HG02759 (cell line): ENCODE data around the gene ADAMTS3.

Experiments used
- ATAC-seq: cut with Tn5 transposase; IDR thresholded peaks from one replicate; pipeline ENCODE4 v1.9.1; 2021; ENCODE audit warnings: mild to moderate bottlenecking, moderate library complexity; ENCODE audit not compliant: unreplicated experiment

The ADAMTS3 gene

GRCh38 chr4:72358483-72358882 lies 210.5 kb downstream of the ADAMTS3 start:
- ATAC-seq: no peak

DNA sequence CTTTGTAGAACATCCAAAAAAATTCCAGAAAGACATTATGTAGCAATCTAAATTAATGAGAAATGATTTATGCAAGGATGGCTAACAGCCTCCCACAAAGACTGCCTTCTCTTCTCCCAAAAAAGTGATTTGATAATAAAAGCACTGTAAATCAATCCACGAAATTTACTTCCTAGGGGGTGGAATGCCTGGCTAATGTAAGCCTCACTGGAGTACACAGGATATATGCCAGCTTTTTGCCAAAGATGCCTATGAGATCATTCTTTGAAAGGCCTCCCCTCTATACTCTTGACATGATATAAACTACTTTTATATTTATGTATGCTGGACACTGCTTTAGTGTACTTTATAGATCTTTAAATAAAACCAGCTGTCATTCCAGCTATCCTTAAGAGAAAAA lies 211.1 kb downstream of the ADAMTS3 start:
- ATAC-seq: no peak

- ATAC-seq: no peak
Observed at GRCh38 chr4:72352711-72353110, 216.3 kb downstream of the ADAMTS3 start.

DNA sequence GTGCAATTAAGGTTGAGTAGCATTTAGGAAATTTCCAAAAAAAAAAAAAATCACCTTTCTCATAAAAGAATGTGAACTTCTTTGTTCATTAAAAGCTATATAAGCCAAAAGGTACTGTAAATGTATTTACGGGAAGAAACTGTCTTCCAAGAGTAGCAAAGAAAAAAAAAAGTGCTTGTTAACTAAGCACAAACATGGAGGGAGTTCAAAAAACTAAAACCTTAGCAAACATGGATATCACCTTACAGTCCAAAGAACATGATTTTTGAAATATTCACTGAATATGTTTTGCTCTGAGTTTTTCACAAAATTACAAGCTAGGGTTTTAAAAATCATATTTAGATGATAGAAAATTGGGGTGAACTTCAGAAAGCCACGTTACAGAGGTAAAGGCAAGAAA lies 217.5 kb downstream of the ADAMTS3 start:
- ATAC-seq: no peak

DNA sequence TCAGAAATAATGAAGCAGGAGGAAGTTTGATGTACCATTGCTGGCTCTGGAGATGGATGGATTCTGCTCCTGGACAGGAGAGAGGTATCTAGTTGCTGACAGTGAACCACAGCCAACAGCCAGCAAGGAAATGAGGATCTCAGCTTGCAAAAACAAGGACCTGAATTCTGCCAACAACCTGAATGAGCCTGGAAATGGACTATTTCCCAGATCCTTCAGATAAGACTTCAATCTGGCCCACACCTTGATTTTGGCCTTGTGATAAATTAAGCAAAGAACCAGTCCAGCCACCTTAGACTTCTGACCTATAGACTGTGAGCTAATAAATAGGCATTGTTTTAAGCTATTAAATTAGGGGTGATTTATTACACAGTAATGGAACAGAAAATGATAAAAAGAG lies 220.3 kb downstream of the ADAMTS3 start:
- no peak for ATAC-seq

DNA sequence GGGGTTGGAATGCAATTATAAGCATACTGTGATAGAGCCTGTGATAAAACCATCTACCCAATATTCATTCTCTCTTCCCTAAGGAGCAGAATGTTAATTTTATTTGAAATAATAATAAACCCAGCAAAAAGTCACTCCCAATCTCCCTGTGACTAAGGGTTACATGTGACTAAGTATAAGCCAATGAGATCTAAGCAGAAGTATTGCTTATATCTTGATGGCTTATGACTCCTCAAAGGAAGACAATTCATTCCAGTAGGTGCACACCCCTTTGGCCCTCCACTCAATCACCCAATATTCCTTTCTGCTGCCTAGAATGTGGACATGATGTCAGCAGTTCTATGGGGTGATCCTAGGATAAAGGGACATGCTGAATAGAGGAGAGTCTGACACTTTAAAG lies 224.6 kb downstream of the ADAMTS3 start:
- ATAC-seq: no peak

GRCh38 chr4:72341432-72341820 lies 227.6 kb downstream of the ADAMTS3 start:
- no peak for ATAC-seq

GRCh38 chr4:72340803-72341431 lies 228.1 kb downstream of the ADAMTS3 start:
- ATAC-seq: no peak

- no peak for ATAC-seq
Observed at GRCh38 chr4:72338060-72338459, 231.0 kb downstream of the ADAMTS3 start.

DNA sequence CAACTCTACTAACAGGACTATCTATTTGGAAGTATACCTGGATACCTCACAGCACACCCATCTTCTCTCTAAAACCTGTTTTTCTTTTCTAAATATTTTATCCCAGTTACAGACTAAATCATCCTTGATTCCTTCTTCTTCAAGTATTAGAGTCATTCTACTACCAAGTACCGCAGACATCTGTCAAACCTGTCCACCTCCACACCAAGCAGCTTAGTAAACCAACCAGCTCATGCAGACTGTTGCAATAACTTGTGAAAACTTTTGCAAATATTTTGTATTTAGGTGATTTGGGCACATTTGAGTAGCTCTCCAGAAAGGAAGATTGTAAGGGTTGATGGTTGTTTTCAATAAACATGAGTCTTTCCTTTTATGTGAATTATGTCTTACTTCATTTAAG lies 238.6 kb downstream of the ADAMTS3 start:
- ATAC-seq: no peak

DNA sequence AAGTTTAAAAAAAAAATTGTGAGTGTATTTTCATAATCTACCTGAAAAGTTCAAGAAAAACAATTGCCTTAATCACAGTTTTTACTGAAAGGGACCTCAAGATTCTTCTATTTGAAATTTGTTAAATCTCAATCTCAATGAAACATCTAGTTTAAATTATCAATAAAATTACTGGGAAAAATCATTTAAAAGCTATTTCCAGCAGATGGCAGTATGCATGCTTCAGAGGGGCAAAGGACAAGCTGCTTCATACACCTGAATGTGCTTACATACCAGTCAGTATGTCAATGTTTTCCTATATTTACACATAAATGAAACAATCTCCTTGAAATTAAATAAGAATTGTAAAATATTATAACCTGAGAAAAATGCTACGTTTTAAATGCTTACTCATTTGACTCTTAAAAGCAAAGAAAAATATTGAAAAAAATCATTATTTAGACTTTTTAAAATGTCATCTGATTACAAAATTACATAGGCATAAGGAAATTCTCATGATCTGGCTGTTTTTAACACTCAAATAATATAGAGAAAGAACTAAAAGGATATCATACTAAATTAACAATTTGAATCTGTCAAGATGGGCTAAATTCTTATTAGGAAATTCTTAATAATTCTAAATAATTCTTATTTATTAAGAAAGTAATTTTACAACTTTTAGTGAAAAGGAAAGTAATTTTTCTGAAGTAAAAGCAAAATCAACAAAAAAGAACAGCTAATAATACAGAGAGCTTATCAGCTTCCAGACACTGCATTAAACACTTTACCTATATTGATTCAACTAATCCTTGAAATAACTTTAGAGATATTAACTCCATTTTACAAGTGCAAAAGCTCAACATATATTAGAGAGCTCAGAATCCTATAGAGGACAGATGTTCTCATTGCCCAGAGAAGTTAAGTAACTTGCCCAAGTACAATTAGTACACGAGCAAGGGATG lies 242.1 kb downstream of the ADAMTS3 start:
- ATAC-seq: no peak

DNA sequence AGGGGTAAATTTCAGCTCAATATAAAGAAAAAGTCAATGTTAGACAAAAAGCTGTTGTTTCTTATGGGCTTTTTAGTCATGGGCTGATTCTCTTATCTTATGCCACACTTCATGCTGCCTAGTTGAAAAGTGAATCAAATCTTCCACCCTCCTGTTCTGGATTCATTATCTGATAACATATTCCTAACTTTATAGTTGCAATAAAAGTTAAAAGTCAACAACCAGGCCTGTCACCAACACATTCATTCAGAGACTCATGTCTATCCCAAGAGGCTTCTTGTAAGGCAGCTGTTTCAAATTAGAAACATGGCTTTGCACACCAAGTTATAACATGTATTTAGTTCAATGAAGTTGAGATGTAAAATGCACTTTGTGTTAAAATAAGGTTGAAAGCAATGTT lies 243.8 kb downstream of the ADAMTS3 start:
- ATAC-seq: no peak

DNA sequence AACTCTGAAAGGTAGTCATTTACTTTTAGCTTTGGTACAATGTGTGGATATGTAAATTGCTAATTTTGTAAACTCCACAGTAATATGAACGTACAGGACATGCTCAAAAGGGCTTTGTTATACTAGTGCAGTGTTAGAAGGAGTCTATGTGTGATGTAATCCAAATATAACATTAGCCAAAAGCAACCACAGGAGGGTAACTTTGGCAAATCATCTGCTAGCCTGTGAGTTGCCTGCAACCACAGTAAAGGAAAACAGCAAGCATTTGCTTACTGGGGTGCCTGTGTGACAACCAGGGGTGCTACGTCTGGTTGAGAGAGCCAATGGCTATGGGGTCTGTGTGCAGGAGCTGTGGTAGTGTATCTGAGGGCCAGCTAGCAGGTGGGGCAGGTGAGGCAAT lies 245.8 kb downstream of the ADAMTS3 start:
- ATAC-seq: peak; percentile 42

DNA sequence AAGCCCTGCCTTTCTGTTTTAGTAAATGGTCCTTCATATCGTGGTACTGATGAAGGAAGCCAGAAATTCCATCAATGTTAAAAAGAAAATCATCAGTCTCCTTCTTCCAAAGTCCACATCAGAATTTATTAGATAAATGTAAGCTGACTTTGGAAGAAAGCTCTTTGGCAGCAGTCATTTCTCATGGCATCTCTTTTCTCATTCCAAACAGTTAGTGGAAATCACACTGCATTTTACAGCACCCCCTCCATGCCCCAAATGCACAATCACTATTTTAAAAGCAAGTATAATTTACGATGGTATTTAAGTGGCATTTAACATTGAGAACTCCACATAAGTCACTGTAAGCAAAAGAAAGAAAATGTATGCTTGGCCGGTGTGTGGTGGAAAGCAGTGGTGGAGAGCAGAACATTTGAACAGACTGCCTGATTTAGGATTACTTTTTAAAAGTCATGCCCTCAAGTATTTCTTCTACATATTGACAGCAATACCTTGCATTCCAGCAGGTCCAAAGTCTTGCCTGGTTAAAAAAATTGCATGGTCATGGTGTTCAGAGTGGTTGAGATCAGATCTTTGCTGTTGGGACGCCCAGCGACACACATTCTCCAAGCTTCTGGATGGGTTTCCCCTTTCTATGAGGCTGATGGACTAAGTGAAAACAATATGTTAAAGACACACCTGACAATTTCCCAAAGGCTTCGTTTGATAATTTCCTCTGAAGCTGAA lies 248.6 kb downstream of the ADAMTS3 start:
- no peak for ATAC-seq

DNA sequence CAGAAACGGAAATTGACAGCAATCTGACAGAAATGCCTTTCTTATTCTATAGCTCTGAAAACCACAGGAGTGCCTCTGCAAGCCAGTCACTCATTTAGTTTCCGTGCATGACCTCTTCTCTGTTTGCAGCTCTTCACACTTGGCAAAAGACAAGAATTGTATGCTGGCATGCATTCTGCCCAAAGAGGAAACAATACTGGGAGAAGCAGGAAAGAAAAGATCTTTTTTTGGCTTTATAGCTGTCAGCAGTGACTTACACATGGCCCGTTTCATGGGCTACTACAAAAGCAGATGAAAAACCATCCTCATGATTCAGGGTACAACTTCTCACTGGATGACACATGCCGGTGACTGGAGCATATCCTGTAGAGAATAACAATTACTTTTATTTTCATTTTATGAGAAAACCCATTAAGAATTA lies 249.4 kb downstream of the ADAMTS3 start:
- no peak for ATAC-seq

DNA sequence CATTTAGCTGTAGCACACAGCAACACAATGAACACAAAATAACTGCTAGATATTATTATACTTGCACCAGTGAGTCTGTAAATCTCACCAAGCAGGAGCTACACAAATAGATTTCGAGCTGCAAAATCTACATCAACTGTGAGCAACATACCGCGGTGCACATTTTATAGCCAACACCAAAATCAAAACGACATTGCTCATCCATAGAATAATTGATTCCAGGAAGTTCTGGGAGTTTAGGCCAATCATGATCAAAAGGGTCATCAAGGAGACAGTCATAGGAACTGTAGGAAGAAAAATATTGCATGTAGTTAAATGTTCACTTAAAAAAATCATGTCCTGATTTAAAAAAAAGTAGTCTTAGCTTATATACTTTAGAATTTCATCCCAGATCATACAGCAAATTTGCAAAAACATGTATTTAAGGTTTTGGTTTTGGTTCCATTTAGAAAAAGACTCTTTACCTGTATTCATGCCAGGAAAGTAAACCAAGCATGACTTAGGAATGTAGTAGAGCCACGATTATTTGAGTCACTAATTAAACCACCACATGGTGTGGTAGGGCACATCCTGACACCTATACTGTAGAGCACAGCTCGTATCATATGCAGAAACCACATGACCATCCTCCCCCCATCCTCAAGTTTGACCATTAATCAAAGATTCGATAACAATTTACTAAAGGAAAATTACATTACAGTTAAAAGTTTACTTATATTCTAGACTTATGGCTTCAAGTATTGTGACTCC lies 250.4 kb downstream of the ADAMTS3 start:
- ATAC-seq: no peak

DNA sequence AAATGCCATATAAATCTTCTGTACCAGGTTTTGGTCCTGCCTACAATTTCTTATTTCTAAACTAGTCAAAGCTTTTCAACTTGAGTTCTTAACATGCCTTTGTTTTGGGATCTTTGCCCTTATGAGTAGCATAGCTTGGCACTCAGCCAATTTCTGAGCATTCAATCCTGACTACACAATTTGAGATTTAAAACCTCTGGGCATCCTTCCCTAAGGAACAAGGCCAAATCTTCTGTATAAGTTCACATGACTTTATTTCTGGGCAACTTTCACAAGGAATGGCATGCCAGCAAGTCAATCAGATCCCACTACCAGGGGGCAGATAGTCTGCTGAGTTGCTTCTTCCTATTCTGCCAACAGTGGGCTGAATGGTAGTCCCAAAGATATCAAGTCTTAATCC lies 254.2 kb downstream of the ADAMTS3 start:
- ATAC-seq: no peak

GRCh38 chr4:72313121-72313520 lies 255.9 kb downstream of the ADAMTS3 start:
- no peak for ATAC-seq

DNA sequence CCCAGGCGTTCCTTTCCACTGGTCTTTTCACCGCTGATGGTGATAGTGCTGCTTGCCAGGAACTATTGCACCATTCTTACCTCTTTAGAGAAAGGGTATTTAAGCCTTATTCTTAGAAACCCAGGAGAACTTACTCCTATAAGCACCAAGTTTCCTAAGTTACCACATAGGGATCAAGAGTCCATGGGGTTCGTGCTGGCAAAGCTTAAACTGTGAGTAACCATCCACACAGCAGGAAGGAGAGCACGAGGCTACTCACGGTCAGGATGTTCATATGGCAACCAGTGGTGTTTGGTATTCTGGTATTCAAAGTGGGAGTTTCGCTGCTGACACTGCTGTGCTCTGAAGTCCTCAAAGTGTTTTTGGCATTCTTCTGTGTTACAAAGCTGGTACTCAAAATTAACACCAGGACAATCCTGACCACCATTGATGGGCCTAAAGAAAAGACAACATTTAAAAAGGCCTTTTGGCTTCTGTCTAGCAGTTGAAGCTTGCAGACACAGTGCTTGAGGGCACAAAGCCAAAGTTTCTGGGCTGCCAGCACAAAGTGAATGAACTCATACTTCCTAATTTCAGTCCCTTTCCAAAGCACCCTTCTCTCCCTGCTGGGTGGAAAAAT lies 256.9 kb downstream of the ADAMTS3 start:
- ATAC-seq: no peak

GRCh38 chr4:72311291-72311690 lies 257.7 kb downstream of the ADAMTS3 start:
- ATAC-seq: no peak

- ATAC-seq: no peak
Observed at GRCh38 chr4:72305620-72306019, 263.4 kb downstream of the ADAMTS3 start.
